ENCODE data around the gene HACL1. TPM values are rescaled to one million over a fixed set of nuclear protein-coding genes. Genes with fewer than 3 reads are reported as not detected.

The HACL1 gene
- polyA plus RNA-seq, 1 experiment = 32.4 TPM

DNA sequence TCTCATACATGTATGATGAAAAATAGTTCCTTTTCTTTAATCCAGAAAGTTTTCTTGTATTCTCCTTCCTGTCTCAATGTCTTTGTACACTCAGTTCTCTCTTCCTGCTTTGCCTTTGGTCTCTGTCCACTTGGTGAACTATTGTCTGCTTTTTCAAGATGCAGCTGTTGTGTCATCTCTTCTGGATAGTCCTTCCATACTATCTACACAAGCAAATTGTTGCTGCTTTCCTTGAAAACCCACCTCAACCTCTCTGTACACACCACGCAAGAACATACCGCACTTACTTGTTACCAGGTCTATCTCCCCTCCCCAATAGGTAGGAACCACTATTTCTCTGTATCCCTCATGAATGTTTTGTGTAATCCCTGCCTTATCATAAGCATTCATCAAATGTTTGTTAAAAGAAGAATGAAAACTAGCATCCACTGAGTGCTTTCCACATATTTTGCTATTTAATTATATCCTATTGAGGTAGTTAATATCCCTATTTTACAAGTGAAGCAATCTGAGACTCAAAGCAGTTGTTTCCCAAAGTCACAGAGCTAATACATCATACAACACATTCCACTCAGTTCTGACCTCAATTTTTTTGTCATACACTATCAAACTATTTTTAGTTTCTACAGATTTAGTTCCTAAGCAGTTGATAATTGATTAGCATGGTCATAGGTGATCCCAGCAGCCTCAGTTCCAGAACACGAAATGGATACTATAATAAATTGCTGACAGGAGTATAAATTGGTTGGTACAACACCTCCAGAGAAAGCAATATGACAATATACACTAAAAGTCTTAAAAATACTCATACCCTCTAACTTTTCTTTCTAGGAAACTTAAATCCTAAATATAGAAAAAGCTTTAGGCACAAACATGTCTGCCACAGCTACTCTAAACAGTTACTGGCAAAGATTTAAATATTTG is 19.6 kb downstream of the HACL1 start:
- H3K27me3 ChIP-seq (ENCODE audit: control insufficient read depth, insufficient read depth, low read length) = no peaks in the 10 kb centered on the region
- no peak overlapping the region for H3K4me3 ChIP-seq (ENCODE audit: low read depth, low read length)
- peak; percentile 23 for DNase-seq (ENCODE audit: low read depth)
- ChIA-PET CTCF (no interaction called here), POLR2A (no interaction called here)
- TF ChIP-seq, protein P1, sequence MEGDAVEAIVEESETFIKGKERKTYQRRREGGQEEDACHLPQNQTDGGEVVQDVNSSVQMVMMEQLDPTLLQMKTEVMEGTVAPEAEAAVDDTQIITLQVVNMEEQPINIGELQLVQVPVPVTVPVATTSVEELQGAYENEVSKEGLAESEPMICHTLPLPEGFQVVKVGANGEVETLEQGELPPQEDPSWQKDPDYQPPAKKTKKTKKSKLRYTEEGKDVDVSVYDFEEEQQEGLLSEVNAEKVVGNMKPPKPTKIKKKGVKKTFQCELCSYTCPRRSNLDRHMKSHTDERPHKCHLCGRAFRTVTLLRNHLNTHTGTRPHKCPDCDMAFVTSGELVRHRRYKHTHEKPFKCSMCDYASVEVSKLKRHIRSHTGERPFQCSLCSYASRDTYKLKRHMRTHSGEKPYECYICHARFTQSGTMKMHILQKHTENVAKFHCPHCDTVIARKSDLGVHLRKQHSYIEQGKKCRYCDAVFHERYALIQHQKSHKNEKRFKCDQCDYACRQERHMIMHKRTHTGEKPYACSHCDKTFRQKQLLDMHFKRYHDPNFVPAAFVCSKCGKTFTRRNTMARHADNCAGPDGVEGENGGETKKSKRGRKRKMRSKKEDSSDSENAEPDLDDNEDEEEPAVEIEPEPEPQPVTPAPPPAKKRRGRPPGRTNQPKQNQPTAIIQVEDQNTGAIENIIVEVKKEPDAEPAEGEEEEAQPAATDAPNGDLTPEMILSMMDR (IDR thresholded peaks at IDR 0.05; ENCODE audit: insufficient read depth, low read depth, low read length) = no peak
- no peaks in the 10 kb centered on the region for H3K36me3 ChIP-seq (ENCODE audit: control insufficient read depth, insufficient read depth, low read length)

DNA sequence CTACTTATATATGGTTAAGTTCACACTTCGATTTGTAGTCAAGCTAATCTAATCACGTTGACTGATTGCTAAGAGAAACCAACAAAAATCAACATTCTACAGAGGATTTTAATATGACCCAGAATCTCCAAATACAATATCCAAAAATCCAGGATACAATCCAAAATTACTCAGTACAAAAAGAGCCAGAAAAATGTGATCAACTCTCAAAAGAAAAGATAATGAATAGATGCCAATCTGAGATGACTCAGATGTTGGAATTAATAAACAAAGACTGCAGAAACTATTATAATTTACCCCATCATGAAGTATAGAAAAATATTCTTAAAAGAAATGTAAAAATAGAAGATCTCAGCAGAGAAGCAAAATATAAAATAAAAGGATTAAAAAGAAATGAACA is 22.3 kb downstream of the HACL1 start:
- TF ChIP-seq, protein P1 (IDR thresholded peaks at IDR 0.05; ENCODE audit: insufficient read depth, low read depth, low read length) = no peak
- ChIA-PET POLR2A (no interaction called here), CTCF (interaction anchor here (0.9 kb wide), 1 partner anchor 16 kb away, joined by 3 read pairs; no protein-coding TSS in a partner anchor)
- DNase-seq (ENCODE audit: low read depth) = no peak
- Histone ChIP-seq H3K4me3 (ENCODE audit: low read depth, low read length) (no peak overlapping the region), H3K36me3 (ENCODE audit: control insufficient read depth, insufficient read depth, low read length) (peaks cover 4% of the 10 kb centered on the region), H3K27me3 (ENCODE audit: control insufficient read depth, insufficient read depth, low read length) (no peaks in the 10 kb centered on the region)

DNA sequence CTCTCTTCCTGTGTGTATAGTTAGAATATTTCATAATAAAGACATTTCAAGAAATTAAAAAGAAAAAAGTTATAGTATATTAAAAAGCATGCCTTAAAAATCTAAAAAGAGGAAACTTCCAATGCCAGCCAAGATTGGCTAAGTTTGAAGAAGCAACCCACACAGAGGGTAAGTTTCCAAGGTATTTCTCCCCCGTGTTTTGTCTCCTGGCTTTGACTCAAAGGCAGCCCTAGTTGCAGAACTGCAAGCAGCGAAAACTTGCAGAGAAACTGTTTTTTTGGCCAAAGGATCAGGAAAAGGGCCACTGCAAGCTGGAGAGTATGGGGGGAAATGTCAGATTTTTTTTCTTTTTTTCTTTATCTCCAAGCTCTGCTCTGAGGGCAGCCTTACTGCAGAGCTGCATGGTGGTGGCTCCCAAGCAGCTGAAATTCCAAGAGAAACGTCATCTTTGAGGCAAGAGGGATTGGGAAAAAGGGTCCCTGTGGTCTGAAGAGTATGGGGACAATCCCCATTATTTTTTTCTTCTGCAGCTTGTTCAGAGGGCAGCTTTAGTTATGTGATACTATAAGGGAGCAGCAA is 23.0 kb downstream of the HACL1 start:
- Histone ChIP-seq H3K36me3 (ENCODE audit: control insufficient read depth, insufficient read depth, low read length) (peaks cover 5% of the 10 kb centered on the region), H3K27me3 (ENCODE audit: control insufficient read depth, insufficient read depth, low read length) (no peaks in the 10 kb centered on the region), H3K4me3 (ENCODE audit: low read depth, low read length) (no peak overlapping the region)
- CTCF ChIA-PET = interaction anchor here (0.9 kb wide), 1 partner anchor 15 kb away, joined by 3 read pairs; no protein-coding TSS in a partner anchor
- no peak for DNase-seq (ENCODE audit: low read depth)
- POLR2A ChIA-PET = no interaction called here
- TF ChIP-seq, protein P1 (IDR thresholded peaks at IDR 0.05; ENCODE audit: insufficient read depth, low read depth, low read length) = no peak

DNA sequence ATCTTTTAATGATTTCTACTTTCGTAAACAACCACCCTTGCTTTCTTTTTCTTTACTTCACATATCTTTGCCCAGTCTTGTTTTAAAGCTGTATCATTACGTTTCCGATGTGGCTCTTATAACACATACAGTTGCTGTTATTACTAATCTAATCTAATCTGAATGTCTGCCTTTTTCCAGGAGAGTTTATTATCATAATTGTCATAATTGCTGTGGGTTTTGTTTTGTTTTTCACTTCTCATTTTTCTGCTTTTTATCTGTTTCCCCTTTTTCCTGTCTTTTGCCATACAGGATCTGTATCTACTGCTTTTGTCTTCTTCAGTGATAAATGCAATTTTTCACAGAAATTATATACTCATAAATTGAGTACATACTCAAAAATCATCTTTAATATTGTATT is 24.9 kb downstream of the HACL1 start:
- ChIA-PET CTCF (no interaction called here), POLR2A (no interaction called here)
- peaks cover 5% of the 10 kb centered on the region for H3K36me3 ChIP-seq (ENCODE audit: control insufficient read depth, insufficient read depth, low read length)
- H3K27me3 ChIP-seq (ENCODE audit: control insufficient read depth, insufficient read depth, low read length) = no peaks in the 10 kb centered on the region
- DNase-seq (ENCODE audit: low read depth) = no peak
- TF ChIP-seq, protein P1 (IDR thresholded peaks at IDR 0.05; ENCODE audit: insufficient read depth, low read depth, low read length) = no peak
- no peak overlapping the region for H3K4me3 ChIP-seq (ENCODE audit: low read depth, low read length)

DNA sequence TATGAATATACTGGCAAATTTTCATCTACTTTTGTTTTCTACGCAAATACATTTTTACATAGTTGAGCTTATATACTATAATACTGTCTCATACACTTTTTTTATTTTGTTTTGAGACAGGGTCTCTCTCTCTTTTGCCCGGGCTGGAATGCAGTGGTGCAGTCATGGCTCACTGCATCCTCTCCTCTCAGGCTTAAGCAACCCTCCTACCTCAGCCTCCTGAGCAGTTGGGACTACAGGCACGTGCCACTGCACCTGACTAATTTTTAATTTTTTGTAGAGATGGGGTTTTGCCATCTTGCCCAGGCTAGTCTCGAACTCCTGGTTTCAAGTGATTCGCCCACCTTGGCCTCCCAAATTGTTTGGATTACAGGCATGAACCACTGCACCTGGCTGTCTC is 25.9 kb downstream of the HACL1 start:
- no peak for DNase-seq (ENCODE audit: low read depth)
- Histone ChIP-seq H3K27me3 (ENCODE audit: control insufficient read depth, insufficient read depth, low read length) (no peaks in the 10 kb centered on the region), H3K4me3 (ENCODE audit: low read depth, low read length) (no peak overlapping the region), H3K36me3 (ENCODE audit: control insufficient read depth, insufficient read depth, low read length) (peaks cover 6% of the 10 kb centered on the region)
- ChIA-PET POLR2A (no interaction called here), CTCF (no interaction called here)
- TF ChIP-seq, protein P1 (IDR thresholded peaks at IDR 0.05; ENCODE audit: insufficient read depth, low read depth, low read length) = no peak
